ENCODE data around the gene SLC10A3.

Gene SLC10A3, protein sequence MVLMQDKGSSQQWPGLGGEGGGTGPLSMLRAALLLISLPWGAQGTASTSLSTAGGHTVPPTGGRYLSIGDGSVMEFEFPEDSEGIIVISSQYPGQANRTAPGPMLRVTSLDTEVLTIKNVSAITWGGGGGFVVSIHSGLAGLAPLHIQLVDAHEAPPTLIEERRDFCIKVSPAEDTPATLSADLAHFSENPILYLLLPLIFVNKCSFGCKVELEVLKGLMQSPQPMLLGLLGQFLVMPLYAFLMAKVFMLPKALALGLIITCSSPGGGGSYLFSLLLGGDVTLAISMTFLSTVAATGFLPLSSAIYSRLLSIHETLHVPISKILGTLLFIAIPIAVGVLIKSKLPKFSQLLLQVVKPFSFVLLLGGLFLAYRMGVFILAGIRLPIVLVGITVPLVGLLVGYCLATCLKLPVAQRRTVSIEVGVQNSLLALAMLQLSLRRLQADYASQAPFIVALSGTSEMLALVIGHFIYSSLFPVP
- 21.4 to 22.4 reads per million in 2 donors for total RNA-seq

DNA sequence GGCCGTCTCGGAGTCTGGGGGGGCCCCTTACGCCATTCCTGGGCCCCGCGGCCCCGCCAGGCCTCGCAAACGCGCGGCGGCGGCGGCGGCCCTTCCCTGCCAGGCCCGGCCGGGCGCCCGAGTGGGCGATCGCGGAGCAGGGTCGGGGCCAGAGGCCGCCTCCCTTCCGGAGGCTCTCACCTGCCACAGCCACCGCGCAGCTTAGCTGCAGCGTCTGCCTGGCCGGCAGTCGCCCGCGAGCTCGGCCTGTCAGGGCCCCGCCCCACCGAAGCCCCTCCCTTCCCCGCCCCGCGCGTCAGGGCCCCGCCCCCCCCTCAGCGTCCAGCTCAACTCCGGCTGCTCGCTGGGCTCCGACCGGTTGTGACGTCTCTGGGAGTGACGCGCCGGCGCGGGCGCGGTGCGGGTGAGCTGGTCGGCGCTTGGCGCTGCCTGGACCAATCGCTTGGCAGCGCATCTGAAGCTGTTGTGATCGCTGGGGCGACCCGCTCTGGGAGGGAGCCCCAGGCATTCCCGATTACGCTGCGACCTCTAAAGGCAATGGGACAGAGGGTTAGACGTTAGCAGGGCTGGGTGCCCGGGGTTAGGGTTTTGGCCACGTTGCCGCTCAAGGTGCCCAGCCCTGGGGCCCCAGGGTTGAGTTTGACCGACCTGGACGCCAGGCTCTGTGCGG, at the start of gene SLC10A3:
Gene SLC10A3, minus strand, starts transcription at position 216 of the 670 bp plus-strand sequence. CDS start 1,689 bp downstream, outside the sequence.
- peak; percentile 78 to 95 (median 84) for DNase-seq

DNA sequence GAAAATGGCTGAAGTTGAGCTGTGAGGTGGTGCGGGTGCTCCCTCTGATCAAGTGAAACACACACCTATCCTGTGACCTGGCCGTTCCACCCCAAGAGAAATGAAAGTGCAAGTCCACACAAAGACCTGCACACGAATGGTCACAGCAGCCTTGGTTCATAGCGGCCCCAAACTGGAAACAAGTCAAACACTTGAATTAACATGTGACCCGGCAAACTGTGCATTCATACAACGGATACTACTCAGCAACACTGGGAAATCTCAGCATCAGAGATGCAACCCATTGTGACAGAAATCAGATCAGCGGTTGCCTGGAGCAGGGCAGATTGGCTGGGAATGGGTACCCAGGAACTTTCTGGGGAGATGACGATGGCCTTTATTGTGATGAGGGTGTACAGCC, 48.6 kb upstream of the SLC10A3 start:
- DNase-seq: no peak

DNA sequence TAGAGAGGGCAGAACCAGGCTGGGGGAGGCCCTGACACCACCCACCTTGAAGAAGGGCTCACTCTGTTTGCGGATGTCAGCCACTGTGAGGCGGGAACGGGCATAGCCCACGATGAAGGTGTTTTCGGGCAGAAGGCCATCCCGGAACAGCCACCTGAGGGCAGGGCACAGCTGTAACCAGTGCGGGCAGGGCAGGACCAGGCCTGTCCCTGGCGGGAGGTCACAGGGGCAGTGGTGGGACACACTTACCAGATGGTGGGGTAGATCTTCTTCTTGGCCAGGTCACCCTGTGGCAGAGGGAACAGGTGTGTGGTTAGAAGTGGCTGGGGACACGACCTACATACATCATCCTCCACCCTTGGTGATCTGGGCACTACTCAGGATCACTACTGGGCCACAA, 45.5 kb upstream of the SLC10A3 start:
- DNase-seq: no peak

DNA sequence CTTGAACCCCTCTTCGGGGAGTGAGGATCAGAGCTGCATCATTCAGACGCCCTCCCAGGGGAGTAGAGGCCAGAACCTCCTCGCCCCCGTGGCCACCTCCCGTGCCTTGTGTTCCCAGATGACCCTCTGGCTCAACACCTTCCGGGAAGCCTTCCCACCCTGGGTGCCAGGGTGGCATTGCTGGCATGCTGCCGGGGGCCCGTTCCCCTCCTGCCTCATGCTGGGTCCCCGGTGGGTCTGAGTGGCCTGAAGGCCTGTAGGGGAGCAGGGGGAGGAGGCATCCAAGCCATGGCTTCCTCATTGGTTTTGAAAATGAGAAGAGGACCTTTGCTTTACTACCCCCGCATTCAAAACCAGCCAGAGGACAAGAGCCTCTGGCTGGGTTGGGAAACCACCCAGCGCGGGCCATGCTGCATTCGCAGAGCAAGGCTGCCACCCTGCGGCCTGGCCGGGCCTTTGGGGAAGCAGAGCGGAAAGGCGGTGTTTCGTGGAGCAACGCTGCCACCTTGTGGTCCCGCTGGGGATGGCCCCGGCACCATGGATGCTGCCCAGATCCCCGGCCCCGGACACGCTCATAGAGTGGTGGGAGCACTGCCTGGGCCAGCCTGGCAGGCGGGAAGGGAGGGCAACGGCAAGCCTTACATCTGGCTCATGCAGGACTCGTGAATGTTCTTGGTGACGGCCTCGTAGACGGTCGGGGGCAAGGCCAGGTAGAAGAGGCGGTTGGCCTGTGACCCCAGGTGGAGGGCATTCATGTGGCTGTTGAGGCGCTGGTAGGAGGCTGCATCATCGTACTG, 44.3 kb upstream of the SLC10A3 start:
- peak; percentile 73 to 84 (median 81) for DNase-seq

DNA sequence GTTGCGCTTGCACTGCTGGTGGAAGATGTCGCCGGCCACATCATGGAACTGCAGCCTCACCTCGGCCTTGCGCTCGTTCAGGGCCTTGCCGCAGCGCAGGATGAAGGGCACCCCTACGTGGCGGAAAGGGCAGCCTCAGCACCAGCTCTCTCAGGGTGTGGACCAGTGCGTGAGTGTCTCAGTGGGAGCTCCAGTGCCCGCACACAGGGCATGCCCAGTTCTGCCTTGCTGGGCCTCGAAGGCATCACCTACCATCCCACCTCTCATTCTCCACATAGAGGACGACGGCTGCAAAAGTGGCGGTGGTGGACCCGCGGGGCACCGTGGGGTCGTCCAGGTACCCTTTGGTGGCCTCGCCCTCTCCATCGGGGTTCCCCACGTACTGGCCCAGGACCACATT, 42.3 kb upstream of the SLC10A3 start:
- DNase-seq: no peak

DNA sequence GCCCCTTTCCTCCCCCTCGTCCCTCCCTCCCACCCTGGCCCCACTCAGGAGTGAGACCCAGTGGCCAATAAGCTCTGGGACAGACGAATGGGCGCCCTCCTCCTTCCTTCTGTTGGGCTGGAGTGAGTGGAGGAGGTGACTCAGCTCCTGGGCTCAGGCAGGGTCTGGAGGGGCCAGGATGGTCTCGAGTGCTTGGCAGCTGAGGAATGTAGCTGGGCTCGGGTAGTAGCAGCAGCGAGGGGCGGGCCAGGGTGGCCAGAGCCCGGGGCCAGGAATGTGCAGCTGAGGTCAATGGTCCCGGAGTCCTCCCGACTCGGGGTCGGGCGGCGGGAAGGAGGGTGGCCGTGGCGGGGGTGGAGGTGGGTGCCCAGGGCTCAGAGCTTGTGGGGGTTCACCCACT, 41.2 kb upstream of the SLC10A3 start:
- no peak for DNase-seq

DNA sequence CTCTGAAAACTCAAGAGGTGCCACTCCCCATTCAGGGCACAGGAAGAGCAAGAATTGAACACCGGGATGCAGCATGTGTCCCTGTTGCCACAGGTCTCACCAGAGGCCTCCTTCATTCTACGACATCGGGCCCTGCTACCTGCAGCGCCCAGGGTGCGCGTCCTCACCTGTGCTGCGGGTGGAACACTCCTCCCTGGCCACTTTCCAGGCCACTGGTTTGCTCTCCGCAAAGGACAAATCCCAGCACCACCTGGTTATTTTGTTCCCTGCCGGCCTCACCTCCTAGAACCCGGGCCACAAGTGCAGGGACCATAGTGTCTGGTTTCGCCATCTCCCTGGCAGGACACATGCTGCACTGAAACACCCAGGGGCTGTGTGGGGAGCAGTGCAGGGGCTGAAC, 39.9 kb upstream of the SLC10A3 start:
- no peak for DNase-seq

DNA sequence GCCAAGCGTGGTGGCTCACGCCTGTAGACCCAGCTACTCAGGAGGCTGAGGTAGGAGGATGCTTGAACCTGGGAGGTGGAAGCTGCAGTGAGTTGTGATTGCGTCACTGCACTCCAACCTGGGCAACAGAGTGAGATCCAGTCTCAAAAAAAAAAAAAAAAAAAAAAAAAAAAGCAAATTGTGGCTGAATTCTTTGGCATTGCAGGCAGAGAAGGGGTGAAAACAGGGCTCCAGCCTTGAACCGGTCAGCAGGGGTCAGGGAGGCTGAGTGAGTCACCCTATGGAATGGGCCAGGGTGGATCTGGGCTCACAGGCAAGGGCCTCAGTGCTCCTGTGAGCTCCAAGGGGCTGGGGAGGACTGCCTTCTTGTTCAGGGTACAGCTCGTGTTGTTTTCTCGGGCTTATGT, 38.8 kb upstream of the SLC10A3 start:
- DNase-seq: no peak

DNA sequence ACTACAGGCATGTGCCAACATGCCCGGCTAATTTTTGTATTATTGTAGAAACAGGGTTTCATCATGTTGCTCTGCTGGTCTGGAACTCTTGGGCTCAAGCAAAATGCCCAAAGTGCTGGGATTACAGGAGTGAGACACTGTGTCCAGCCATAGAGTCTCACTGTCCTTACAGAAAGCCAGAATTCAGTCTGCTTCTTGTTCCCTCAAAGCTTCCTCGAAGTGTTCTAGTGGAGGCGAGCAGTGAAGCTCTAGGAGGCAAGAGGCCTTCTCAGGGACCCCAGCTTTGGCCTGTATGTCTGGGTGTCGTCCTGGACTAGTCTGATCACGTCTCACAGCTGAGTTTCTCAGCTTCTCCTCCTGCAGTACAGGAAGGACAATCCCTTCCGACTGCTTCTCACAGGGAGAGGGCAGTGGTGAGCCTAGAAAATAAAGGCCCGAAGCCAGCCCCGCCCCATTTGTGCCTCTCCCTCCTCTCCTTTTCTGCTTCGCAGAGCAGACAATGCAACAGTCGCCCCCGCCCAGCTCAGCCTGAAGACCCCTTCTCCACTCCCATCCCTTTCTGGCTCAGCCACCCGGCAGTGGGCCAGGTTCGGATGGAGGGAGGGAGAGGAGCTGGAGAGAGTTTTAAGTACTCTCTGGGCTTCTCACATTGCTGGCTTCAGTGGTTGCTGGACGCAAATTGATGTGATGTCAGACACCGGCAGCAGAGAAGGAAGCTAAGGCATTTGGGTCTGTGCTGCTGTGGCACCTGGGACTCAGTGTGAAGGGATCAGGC, 36.7 kb upstream of the SLC10A3 start:
- peak in 3 of 5 experiments; percentile 41 to 73 (median 44) for DNase-seq

DNA sequence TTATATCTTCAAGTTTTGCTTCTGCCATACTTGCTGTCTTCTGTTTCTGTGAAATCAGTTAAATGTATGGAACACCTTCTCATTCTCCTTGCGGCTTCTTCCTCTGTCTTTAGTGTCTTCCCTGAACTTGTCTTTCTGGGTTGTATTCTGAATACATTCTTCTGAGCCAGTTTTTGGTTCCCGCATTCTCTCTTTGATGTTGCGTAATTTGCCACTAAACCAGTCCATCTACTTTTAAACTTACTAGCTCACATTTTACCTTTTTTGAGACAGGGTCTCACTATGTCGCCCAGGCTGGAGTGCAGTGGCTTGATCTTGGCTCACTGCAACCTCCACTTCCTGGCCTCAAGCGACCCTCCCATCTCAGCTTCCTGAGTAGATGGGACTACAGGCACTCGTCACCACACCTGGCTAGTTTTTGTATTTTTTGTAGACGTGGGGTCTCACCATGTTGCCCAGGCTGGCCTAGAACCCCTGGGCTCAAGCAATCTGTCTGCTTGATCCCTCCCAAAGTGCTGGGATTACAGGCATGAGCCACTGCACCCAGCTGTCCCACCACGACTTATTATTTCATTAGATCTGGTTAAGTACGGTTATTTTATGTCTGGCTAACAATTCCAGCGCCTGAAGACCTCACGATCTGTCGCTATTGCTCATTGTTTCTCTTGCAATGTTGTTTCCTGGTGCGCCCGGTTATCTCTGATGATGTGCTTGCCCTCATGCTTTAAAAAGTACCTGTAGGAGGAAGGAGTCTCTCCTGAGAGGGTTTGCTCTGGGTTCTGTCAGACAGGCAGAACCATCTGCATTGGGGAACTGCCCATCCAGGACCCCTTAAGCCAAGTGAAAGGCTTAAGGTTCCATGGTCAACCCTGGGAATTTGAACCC, 35.4 kb upstream of the SLC10A3 start:
- DNase-seq: no peak

DNA sequence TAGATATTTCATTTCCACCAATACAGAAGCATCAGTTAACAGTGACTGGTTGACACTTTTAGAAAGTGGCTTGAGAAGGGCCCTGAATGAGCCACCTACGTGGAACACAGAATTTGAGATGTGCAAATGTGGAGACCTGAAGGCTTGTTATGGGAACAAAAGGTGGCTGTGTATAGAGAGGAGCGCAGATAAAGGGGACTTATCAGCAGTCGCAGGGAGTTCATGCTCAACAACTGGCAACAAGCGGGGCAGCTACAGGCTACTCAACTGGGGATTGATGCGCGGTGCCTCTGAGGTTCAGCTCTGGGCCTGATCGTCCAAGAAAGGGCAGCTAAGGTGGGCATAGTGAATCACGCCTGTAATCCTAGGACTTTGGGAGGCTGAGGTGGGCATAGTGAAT, 29.0 kb upstream of the SLC10A3 start:
- DNase-seq: no peak

DNA sequence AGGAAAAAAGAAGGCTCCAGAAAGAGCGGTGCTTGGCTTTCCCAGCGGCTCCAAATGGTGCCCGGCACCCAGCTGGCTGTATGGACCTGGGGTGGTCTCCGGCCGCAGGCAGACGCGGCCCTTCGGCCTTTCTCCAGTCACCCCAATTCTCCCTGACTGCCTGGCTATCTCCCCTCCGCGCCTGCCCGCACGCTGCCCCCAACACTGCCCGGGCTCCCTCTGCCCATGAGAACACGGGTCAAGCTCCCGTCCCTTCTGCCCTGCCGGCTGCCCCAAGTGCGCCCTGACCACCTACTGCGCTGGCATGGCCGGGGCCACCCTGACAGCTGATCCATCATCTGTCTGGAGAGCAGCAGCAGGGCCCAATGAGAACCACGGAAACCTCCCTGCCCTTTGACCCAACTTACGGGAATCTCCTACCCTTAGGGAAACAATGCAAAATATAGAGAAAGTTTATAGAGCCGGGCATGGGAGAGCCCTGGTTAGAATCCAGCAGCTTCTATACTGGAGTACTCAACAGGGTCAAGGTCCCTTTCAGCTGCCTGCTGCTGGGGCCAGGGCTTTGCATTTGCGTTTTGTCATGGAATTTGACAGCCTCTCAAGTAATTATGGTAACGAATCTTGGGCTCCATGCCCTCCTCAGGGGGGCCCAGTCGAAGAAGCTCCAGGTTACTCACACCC, 26.8 kb upstream of the SLC10A3 start:
- DNase-seq: no peak

DNA sequence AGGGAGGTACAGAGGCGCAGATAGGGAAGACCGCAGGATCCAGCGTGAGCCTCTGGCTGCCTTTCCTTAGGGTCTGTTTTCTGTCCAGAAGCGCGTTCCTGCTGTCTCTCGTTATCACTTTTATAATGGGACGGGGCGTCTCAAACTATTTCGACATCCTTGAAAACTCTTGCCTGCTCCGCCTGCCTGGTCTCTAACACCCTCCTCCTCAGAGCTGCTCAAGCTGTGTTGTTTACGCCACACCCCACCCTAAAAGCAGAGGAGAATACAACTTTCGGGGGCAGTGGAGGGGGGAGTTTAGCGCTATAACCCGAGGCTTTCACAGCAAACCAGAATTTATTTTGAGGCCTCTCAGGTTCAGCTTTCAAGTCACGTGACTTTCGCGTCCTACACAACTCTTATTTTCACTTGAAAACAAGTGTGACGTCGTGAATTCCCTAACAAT, 26.2 kb upstream of the SLC10A3 start:
- peak in 1 of 5 experiments; percentile 48 for DNase-seq

DNA sequence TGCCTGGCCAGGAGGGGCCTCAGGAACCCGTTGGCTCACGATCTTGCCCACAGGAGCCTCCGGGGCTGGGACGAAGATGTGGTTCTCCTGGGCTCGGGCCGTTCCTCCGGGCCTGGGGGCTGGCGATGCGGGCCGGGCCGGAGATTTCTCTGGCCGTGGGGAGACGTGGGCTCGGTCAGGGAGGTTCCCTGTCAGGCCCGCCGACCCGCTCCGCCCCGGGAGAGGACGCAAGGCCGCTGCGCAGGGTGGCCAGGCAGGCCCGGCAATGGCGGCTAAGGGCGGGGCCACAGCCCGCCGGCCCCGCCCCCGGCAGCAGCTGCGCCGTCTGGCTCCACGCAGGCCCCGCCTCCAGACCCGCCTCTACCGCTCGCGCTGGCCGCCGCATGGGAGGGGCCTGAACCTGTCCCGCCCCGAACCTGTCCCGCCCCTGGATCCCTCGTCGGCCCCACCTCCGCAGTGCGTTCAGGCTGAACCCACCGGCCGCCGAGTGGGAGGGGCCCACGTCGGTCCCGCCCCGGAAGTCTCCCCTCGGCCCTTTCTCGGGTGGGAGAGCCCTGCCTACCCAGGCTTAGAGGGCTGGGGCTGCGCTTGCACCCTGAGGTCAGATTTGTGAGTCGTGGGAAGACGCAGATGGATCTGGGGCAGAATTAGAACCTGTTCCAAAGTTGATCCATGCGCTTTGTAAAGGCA, 25.7 kb upstream of the SLC10A3 start, which contains the start of gene FAM3A:
Gene FAM3A, minus strand, starts transcription at position 267 of the 690 bp plus-strand sequence. CDS start 460 bp downstream, outside the sequence.
- peak; percentile 84 to 88 (median 88) for DNase-seq

DNA sequence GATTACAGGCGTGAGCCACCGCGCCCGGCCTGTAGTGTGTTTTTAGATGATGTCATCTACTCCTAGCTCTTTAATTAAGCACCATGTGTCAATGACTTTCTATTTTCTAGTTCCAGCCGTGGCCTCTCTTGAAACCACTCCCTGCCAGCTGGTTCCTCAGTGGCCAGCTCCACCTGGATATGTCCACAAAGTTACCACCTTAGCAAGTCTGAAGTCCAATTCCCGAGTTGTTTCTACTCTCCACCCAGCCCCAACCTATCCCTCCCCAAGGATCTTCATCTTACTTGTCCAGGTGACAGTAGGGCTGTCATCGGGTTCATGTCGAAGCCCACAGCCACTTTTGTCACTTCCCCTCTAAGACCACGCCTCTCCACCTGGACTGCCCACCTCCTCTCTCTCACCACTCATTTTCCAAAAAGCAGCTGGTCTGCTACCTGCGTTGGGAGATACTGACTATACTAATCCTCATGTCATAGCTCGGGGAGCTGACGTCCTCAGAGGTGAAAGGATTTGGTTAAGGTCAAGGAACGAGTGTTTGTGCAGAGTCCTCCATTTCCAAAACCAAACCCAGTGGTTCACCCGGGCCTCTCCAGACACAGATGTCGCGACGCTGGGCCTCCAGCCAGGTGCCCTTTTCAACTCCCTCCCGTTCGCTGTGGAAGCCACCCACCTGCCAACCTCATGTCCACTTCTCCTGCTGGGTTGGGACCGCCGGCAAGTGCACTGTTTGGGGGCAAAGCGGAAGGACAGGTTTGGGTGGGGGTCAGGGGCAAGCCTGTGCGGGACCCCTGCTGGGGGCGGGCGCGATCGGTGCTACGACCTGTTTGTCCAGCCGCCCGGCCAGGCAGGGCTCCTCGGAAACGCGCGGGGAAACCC, 24.9 kb upstream of the SLC10A3 start:
- DNase-seq: peak in 1 of 5 experiments; percentile 56

DNA sequence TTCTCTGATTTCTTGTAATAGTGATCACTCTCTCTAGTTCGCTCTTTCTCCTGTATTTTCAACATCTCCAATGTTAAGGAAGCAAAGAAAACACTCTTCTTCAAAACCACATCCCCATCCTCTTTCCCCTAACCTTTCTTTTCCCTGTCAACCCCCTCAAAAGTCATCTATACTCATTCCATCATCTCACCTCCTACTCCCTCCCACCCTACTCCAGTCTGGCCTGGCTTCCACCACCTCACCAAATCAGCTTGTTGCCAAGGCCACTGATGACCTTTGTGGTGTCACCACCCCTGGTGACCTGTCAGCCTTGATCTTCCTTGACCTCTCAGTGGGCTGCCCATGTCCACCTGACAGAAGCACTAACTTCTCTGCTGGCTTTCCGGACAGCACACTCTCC, 23.3 kb upstream of the SLC10A3 start:
- no peak for DNase-seq

DNA sequence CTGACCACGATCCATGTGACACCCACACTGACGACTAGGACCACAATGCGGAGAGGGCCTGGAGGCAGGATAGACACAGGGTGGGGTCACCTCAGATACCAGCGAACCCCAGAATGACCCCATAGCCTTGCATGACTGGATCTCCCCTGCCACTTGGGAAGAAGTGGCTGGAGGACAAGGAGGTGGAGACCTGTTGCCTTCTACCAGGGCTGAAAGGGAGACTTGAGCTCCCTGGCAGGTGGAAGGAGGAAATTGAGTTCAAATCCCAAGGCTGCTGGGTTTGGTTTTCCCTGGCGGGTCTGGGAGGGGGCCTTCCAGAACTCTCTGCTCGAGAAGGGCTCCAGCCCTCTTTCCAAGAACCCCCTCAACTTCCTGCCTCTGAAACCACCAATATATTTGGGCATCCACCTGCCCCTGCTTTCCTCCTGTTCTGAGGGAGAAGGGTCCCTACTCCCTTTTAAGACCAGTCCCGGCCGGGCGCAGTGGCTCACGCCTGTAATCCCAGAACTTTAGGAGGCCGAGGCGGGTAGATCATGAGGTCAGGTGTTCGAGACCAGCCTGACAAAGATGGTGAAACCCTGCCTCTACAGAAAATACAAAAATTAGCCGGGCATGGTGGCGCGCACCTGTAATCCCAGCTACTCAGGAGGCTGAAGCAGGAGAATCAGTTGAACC, 22.6 kb upstream of the SLC10A3 start:
- DNase-seq: no peak

DNA sequence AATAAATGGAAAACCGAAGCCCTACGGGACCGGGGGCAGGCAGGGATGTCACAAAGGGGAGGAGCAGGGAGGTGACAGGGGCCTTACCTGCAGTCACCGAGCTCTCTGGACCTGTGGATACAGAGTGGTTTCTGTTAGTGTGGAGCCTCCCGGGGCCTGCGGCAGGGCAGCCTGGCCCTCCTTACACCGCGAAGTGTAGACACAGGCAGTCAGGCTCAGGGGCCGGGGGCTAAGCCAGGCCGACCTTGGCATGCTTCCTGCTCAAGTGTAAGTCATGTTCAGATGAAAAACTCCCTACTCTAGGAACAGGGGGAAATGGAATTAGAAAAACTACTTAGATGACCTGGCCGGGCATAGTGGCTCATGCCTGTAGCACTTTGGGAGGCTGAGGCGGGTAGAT, 21.3 kb upstream of the SLC10A3 start:
- no peak for DNase-seq
